Measurements from ENCODE around the gene UMAD1. TPM values are rescaled to one million over a fixed set of nuclear protein-coding genes. Genes with fewer than 3 reads are reported as not detected.

Gene UMAD1
- polyA plus RNA-seq, 1 of the 3 experiments (the other 2 are of a cell fraction) = 13.9 TPM

GRCh38 chr7:7829667-7830066, 189.1 kb downstream of the UMAD1 start (continued):
- TF ChIP-seq EP300 (IDR thresholded peaks at IDR 0.05; ENCODE audit: borderline replicate concordance in 1 of 2, low read depth in 1 of 2, low read length in 1 of 2) = no peak
- no peak for TF ChIP-seq RXRA (IDR thresholded peaks at IDR 0.05; ENCODE audit: borderline replicate concordance, low read depth)
- no peak for TF ChIP-seq SIN3A (IDR thresholded peaks at IDR 0.05; ENCODE audit: borderline replicate concordance, low read depth, low read length)
- no peak for TF ChIP-seq TEAD4 (IDR thresholded peaks at IDR 0.05; ENCODE audit: borderline replicate concordance, insufficient read depth)
- no peak for TF ChIP-seq ELF1 (IDR thresholded peaks at IDR 0.05)
- no peak for TF ChIP-seq FOXJ3 (CRISPR knock-in tag; IDR thresholded peaks at IDR 0.05)
- no peak for TF ChIP-seq FOXM1 (IDR thresholded peaks at IDR 0.05; ENCODE audit: low read depth)

- H3K27me3 ChIP-seq (ENCODE audit: insufficient read depth) = no peaks in the 10 kb centered on the region
- H3K4me2 ChIP-seq = no peak overlapping the region
- no peak overlapping the region for H3K4me3 ChIP-seq (ENCODE audit: low read depth in 2 of 2, low read length in 1 of 2)
- no peaks in the 10 kb centered on the region for H4K20me1 ChIP-seq (ENCODE audit: insufficient read depth)
- no peaks in the 10 kb centered on the region for H3K9me3 ChIP-seq
- ChIA-PET CTCF (no interaction called here), POLR2A (no interaction called here)
- H3K27ac ChIP-seq (ENCODE audit: low read depth in 2 of 2, low read length in 1 of 2) = peak overlapping the region in 1 of 2 experiments; percentile 22; a peak in 1 of 4 replicates
- no peaks in the 10 kb centered on the region for H3K9me2 ChIP-seq
- TF ChIP-seq NFIC (IDR thresholded peaks at IDR 0.05; ENCODE audit: borderline replicate concordance) = no peak
- no peaks in the 10 kb centered on the region for H3F3A ChIP-seq (replicated peaks; ENCODE audit: insufficient read depth)
- 71% methylated on average over 7 of the region's 7 CpGs for WGBS (ENCODE audit: low lambda C conversion rate)
- no peak overlapping the region for H3K9ac ChIP-seq
- H2AFZ ChIP-seq (ENCODE audit: low read depth) = no peak overlapping the region
- H3K79me2 ChIP-seq (ENCODE audit: insufficient read depth) = no peaks in the 10 kb centered on the region
- H3K4me1 ChIP-seq (ENCODE audit: control insufficient read depth in 1 of 2, insufficient read depth in 2 of 2, low read depth in 1 of 2, low read length in 1 of 2) = peaks cover 0 to 6% of the 10 kb centered on the region in 2 experiments; a peak in 2 of 4 replicates
- no peak for DNase-seq
- H3K36me3 ChIP-seq (replicated peaks in 1 of 2; ENCODE audit: control insufficient read depth in 1 of 2, insufficient read depth in 2 of 2, low read length in 1 of 2) = no peaks in the 10 kb centered on the region
These were observed 189.7 kb downstream of the UMAD1 start for GRCh38 chr7:7830122-7830878.

- H3K9me2 ChIP-seq = no peaks in the 10 kb centered on the region; the same call in 1 of the 2 replicates
- no peak overlapping the region for H3K4me2 ChIP-seq
- DNase-seq = no peak
- H3K27me3 ChIP-seq (ENCODE audit: insufficient read depth) = no peaks in the 10 kb centered on the region
- no peak overlapping the region for H3K9ac ChIP-seq
- 73% methylated on average over 5 of the region's 5 CpGs for WGBS (ENCODE audit: low lambda C conversion rate)
- ChIA-PET CTCF (interaction anchor here (1.3 kb wide), 1 partner anchor 17 kb away, joined by 3 read pairs; no protein-coding TSS in a partner anchor), POLR2A (no interaction called here)
- H3K27ac ChIP-seq (ENCODE audit: low read depth in 2 of 2, low read length in 1 of 2) = no peak overlapping the region
- no peaks in the 10 kb centered on the region for H4K20me1 ChIP-seq (ENCODE audit: insufficient read depth)
- TF ChIP-seq ZBTB33 (IDR thresholded peaks at IDR 0.05; ENCODE audit: borderline replicate concordance, low read depth) (no peak), GABPA (IDR thresholded peaks at IDR 0.05; ENCODE audit: low read depth) (no peak), ELF1 (IDR thresholded peaks at IDR 0.05) (no peak), USF2 (IDR thresholded peaks at IDR 0.05; ENCODE audit: borderline replicate concordance, low read depth, low read length) (no peak), EP300 (IDR thresholded peaks at IDR 0.05; ENCODE audit: borderline replicate concordance in 1 of 2, low read depth in 1 of 2, low read length in 1 of 2) (no peak), TAF1 (IDR thresholded peaks at IDR 0.05; ENCODE audit: borderline replicate concordance, low read depth, low read length) (no peak), MXI1 (IDR thresholded peaks at IDR 0.05; ENCODE audit: low read depth, low read length) (no peak), YY1 (IDR thresholded peaks at IDR 0.05; ENCODE audit: low read depth) (no peak)
- H2AFZ ChIP-seq (ENCODE audit: low read depth) = no peak overlapping the region
- H3K36me3 ChIP-seq (replicated peaks in 1 of 2; ENCODE audit: control insufficient read depth in 1 of 2, insufficient read depth in 2 of 2, low read length in 1 of 2) = no peaks in the 10 kb centered on the region
- H3F3A ChIP-seq (replicated peaks; ENCODE audit: insufficient read depth) = no peaks in the 10 kb centered on the region
- no peaks in the 10 kb centered on the region; the same call in 1 of the 2 replicates for H3K9me3 ChIP-seq
- no peak overlapping the region for H3K4me3 ChIP-seq (ENCODE audit: low read depth in 2 of 2, low read length in 1 of 2)
- H3K79me2 ChIP-seq (ENCODE audit: insufficient read depth) = no peaks in the 10 kb centered on the region
- H3K4me1 ChIP-seq (ENCODE audit: control insufficient read depth in 1 of 2, insufficient read depth in 2 of 2, low read depth in 1 of 2, low read length in 1 of 2) = peaks cover 0 to 6% of the 10 kb centered on the region in 2 experiments; a peak in 2 of 4 replicates
These were observed 192.0 kb downstream of the UMAD1 start for GRCh38 chr7:7832518-7832917.
